SH-SY5Y (cell line): Measurements from ENCODE around the gene C2CD4D.

Experiments
- GATA2 ChIP-seq: IDR thresholded peaks from 2 replicates; pipeline ENCODE4 v1.6.1; 2011; ENCODE audit warnings: mild to moderate bottlenecking, low read depth, low read length
- GATA3 ChIP-seq: IDR thresholded peaks from 2 replicates; pipeline ENCODE4 v1.6.1; 2011; ENCODE audit warnings: low read depth, mild to moderate bottlenecking, low read length, moderate library complexity

C2CD4D gene

DNA sequence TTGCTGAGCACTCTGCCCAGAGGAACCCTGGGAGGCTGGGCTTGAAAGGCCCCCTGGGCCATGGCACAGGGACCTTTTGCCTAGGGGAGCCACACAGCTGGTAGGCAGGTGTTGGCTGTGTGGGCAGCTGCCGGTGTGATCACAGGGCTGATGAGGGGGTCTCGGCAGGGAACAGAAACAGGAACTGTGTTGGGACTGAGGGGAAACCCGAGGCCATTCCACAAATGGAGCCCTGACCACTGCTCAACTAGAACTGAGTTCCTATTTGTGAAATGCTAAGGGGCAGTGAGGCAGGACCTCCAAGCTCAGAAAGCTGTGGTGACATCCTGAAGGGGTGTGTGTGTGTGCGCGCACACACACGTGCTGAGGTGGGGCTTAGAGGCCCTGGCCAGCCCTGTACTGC, 20.3 kb upstream of the C2CD4D start:
- no peak for TF ChIP-seq GATA2
- no peak for TF ChIP-seq GATA3

DNA sequence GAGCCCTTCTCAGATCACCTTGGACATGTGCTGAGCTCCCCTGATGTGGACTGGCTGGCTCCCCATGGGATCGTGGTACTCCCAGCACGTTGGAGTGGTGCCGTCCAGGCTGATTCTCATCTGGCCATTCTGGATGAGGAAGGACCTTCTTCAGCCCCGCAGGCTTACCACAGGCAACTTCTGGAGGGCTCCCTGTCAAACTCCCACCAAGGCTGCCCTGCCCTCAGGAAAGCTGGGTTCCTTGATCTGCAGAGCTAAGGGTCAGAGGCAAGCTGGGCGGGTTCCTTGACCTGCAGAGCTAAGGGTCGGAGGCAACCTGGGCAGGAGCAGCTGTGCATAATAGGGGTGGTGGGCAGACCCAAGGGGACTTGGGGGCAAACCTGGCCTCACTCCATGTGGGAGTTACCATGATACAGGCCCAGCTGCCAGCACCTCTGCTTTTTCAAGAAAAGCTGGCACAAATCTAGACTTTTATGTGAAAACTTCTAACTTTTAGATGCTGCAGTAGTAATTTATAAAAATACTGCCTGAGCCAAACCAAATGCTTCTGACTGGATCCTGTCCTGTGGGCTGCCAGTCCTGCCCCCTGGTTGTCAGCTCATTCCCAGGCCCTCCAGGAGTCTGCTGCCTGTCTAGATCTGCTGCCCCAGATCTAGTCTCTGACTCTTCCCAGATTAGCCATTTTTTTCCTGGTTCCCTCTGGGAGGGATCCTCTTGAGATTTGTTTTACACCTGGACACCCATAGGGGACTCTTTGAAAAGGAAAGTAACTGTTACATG, 19.5 kb upstream of the C2CD4D start:
- TF ChIP-seq GATA3 (no peak), GATA2 (no peak)

DNA sequence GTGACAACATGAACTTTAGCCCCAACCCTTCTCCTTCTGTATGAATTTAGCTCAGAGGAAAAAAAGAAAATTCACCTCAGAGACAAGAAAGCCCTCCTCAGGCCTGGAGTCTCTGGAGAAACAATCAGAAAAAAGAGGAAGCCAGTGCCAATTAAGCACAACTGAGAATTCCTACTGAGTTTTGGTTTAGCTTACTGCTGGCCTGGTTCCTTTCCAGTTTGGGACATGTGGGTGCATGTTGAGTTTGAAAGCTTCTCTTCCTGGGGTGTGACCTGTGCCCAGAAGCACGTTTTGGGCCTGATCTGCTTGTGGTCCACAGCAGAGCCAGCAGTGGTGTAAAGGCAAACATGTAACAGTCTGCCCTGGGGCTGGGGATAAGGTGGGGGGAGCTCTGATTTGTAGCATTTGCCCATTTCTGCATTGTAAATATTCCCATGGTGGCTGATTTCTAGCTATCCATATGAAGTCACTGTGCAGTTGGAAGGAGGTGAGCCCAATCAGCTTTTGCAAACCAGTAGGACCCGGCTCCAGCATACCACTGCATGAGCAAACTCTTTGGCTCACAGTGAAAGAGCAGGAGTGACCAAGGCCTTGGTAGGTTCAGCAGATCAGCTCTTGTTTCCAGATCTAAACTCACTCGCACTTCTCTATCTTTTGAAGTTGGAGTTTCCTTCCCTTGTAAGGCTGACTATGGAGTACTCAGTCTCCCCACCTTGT, 18.6 kb upstream of the C2CD4D start:
- TF ChIP-seq GATA3, result no peak
- no peak for TF ChIP-seq GATA2

DNA sequence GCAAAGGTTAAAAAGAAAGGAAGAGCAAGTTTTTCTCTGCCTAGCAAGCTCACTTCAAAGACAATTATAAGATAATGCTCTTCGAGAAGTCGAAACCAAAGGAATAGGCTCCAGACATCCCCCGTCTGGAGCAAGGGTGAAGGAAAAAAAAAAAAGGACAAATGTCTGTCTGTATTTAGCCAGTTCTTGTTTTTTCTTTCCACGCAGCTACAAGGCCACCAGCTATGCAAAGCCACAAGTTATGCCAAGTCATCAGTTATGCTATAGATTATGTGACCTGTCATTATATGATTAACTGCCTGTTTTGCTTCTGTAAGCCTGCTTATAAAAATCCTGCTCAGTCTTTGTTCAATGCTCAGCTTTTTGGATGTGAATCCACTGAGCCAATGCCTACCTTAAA, 16.3 kb upstream of the C2CD4D start:
- no peak for TF ChIP-seq GATA2

DNA sequence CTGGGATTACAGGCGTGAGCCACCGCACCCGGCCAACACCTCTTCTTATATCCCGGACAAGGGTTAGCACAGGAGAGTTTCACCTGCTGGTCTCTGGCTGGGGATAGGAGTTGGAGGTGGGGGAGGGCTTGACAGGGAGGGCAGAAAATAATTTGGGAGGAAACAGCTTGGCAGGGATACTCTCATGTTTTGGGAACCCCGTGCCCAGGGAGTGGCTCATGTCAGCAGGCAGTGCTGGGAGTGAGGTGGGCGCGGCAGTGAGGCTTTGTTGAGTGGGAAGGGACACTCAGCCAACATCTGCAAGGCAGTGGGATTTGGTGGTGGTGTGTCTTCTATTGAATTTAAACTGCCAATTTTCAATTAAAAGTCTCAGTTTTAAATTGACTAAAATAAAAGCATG, 15.0 kb upstream of the C2CD4D start:
- TF ChIP-seq GATA2 (no peak), GATA3 (no peak)

DNA sequence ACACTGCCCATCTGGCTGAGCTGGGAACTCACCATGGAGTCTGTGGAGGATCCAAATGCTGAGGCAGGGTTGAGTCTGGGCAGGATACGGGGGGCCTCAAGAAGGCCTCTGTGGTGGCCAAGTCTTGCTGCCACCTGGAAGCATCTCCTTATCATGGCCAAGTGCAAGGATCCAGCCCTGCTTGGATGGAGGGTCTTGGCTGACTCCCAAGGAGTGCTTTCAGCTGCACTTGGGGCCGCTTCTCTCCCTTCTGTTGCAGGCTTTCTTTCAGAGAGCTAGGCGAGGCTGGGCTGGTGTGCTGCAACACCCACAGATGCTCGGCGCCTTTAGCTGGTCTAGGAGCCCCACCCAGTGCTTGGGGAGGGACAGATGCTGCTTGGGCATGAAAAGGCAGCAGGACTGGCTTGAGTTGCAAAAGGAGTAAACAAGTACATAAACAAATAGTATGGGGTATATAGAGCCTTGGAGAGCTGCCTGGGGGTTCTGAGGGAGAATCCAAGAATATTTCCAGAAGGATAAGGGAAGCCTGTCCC, 13.9 kb upstream of the C2CD4D start, which contains the start of gene THEM5:
Gene THEM5 (minus strand): TSS at position 302 of the 533 bp plus-strand sequence. CDS start 147 bp downstream, at position 155.
- TF ChIP-seq GATA2 (no peak), GATA3 (no peak)

DNA sequence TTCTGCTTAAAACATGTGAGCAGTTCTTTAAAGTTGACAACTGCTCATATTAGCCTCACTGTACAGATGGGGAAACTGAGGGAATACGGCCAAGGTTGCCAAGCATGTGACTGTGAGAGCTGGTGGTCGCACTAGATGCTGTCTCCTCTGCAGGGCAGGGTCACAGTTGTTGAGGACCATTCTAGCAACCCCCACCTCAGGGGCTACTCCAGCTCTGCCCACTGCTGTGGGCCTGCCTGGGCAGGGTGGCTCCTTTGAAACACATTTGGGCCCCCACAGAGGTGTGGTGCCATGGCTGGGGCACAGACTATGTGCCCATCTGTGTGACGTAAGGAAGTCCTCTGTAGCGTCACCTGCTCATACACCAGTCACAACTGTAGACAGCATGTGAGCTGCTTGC, 13.1 kb upstream of the C2CD4D start:
- TF ChIP-seq GATA2 (no peak), GATA3 (no peak)

DNA sequence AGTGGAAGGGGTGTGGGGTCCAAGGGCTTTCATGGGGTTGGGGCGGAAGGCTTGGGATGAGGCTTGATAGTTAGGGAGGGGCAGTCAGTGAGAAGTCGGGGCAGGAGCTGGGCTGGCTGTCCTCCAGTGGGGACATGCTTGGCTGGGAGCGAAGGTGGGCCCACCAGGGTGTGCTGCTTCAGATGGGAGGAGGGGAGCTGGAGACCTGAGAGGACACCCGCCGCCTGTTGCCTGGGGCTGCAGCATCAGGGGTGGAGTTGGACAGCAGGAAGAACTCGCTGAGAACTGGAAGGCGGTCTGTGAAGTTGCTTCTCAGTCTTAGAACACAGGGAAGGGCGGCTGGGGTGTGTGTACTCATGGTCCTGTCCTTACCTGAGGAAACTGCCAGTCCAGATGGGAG, 12.3 kb upstream of the C2CD4D start:
- TF ChIP-seq GATA3, result no peak
- TF ChIP-seq GATA2, result no peak

DNA sequence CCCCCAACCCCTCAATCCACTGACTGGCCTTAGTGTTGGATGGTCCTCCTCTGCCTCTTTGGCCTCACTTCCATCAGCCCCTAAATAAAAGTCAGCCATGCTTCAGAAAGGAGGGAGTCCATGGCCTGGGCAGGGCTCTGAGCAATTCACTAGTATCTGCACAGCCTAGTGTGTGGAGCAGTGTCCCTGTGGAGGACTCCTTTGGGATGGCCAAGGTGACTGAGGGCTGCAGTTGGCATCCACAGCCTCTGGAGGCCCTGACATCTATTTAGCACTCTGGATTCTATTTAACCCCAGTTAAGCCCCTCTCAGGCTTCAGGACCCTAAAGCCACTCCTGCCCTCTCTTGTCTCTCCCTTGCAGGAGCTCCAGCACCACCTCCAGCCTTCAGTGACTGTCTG, 10.3 kb upstream of the C2CD4D start:
- TF ChIP-seq GATA3, result no peak
- TF ChIP-seq GATA2, result no peak

DNA sequence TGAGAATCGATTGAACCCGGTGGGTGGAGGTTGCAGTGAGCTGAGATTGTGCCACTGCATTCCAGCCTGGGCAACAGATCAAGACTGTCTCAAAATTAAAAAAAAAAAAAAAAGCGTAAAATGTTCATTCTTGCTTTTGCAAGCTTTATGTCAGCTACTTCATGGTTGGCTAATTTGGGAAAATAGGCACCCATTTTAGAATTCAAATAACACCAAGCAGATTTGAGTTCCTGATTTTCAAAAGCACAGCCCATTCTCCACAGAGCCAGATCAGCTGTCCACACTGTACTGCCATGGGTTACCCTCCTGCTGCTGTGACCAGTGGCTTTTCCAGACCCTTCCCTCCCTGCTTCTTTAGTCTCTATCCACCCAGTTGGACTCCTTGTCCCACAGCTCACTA, 9.5 kb upstream of the C2CD4D start:
- TF ChIP-seq GATA3, result no peak
- no peak for TF ChIP-seq GATA2

DNA sequence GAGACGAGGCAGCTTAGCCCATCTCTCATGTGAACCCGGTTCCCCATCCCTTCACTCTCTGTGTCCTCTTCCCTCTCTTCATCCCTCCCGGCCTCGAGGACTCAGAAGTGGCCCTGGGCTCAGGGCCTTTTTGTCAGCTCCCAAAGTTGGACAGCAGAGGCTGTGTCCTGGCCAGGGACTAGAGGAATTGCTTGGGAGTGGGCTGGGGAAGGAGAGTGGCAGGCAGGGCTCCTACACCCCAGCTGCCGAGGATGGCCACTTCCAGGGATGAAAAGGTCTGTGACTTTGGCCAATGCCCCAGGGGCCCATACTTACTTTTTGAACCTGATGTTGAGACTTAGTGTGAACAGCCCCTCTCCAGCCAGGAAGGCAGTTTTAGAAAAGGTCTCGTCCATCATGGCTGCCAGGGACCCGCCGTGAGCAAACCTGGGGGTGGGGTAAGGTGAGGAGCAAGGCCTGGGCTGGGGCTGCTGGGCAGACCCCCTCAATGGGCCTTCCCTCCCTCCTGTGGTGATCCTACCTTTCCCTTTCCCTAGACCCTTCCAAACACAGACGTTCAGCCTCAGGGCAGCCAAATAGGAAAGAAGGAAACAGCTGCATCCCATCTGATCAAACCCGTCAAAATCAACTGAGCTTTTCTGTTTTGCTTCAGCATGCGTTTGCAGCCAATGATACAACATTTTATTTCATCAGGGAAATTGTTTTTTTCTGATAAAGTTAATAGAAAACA, 8.4 kb upstream of the C2CD4D start:
- TF ChIP-seq GATA2 (no peak), GATA3 (no peak)

DNA sequence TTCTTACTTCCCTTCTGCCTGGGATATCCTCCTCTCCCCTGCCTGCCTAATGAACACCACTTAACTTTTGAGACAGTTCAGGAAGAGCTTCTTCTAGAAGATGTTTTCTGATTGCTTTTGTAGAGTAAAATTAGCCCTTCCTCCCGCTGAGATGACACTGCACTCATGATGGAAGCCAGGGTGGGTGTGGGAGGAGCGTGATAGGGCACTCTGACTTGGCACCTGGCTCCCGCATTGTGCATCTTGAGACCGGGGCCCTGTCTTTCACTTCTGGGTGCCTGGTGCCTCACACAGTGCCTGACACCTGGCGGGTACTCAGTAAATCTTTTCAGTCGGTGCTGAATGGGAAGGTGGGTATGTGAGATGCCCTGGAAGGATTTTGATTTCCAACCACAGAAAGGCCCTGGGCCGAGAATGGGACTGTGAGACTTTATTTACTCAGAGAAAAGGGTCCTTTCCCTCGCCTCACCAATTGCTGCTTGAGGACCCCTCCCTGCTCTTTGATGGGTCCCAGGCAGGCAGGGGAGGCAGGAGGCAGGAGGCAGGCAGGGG, 7.1 kb upstream of the C2CD4D start:
- TF ChIP-seq GATA3 (no peak), GATA2 (no peak)

DNA sequence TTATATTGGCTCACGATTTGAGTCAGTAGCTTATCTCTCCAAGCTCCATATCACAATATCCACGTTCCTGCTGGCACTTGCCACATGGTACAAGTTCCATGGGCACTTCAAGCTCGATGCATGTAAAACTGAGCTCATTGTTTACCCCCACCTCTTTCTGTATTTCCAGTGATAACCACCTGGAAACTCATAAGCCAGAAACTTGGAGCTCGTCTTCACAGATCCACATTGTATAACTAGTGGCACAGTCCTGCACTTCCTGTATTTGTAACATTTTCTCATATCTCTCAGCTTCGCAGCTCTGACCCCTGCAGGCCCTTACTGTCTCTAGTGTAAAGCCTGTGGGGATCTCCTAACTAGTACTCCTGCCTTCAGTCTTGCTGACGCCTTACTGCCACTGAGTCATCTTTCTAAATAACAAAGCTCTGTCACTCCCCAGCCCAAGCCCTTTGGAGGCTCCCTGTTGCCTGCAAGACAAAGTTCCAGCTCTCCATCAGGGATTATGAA, 6.5 kb upstream of the C2CD4D start:
- no peak for TF ChIP-seq GATA2
- TF ChIP-seq GATA3, result no peak

DNA sequence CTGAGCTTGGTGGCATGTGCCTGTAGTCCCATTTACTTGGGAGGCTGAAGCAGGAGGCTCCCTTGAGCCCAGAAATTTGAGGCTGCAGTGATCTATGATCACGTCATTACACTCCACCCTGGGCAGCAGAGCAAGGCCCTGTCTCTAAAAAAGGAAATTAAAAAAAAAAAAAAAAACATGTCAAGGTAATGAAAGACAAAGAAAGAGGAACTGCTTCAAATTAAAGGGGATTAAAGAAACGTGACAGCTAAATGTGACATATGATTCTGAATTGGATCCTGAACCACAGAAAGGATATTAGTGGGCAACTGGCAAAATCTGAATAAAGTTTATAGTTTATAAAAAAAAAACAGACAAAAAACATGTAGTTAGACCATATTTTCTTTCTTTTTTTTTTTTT, 3.8 kb upstream of the C2CD4D start:
- no peak for TF ChIP-seq GATA3
- TF ChIP-seq GATA2, result no peak

DNA sequence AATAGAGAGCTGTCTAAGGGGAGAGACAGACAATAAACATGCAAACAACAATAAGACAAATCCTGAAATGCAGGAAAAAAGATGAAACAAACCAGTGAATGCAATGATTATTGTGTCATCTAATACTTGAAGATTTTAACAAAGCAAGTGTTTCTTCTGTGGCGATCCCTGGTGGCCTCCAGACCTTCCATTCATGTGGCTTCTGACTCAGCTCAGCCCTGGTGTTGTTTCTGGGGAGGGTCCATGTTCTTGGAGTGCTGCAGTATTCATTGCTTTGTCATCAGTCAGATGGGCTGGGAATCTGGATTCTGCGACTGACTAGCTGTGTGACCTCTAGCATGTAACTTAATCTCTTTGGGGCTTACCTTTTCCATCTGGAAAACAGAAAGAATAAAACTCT, 1.5 kb upstream of the C2CD4D start:
- no peak for TF ChIP-seq GATA3
- no peak for TF ChIP-seq GATA2
